ENCODE measurements around the gene SEPTIN8. TPM values are rescaled to one million over a fixed set of nuclear protein-coding genes. Genes with fewer than 3 reads are reported as not detected.

SEPTIN8 gene
- polyA plus RNA-seq, 1 donor (not counting 4 experiments of a cell fraction or from before 2014, with no cell fraction given) = 46.4 TPM

DNA sequence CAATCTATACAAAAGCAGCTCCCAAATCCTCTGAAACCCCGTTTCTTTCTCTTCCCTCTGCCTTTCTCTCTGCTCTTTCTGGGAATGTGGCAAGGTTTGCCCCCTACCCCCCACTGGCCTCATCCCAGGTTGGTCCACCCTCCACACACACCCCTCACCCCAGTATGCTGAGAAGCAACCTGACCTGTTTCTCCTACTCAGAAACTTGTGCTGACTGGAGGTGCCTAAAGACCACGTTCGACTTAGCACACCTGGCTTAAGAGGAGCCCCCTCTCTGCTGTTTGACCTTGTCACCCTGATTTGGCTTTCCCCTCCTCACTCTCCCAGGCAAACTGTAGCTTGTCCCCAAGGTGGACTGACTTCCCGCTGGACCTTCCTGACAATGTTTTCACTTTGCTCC lies 1.1 kb upstream of the SEPTIN8 start:
- Histone ChIP-seq H3K4me1 (ENCODE audit: control insufficient read depth, extremely low read depth, insufficient read depth, low read length) (peaks cover 37% of the 10 kb centered on the region), H4K20me1 (ENCODE audit: control insufficient read depth, extremely low read depth, insufficient read depth, low read length) (no peaks in the 10 kb centered on the region), H3K4me3 (ENCODE audit: control insufficient read depth in 2 of 3, extremely low read depth in 1 of 3, insufficient read depth in 2 of 3, low read depth in 1 of 3, low read length in 3 of 3) (no peak overlapping the region), H3K9me3 (ENCODE audit: control insufficient read depth, low read depth, low read length) (no peaks in the 10 kb centered on the region), H3K79me2 (ENCODE audit: control insufficient read depth, insufficient read depth, low read length) (peaks cover 29% of the 10 kb centered on the region), H3K27ac (ENCODE audit: control insufficient read depth, insufficient read depth, low read length) (no peak overlapping the region), H3K9ac (ENCODE audit: control insufficient read depth, extremely low read depth, insufficient read depth, low read length) (no peak overlapping the region), H3K36me3 (ENCODE audit: control insufficient read depth in 2 of 2, extremely low read depth in 1 of 2, insufficient read depth in 2 of 2, low read length in 2 of 2) (no peaks in the 10 kb centered on the region), H3K27me3 (ENCODE audit: control insufficient read depth, extremely low read depth, insufficient read depth, low read length) (no peaks in the 10 kb centered on the region), H2AFZ (ENCODE audit: control insufficient read depth, low read length) (peak overlapping the region; percentile 4), H3K4me2 (ENCODE audit: control insufficient read depth, extremely low read depth, insufficient read depth, low read depth, low read length) (peak overlapping the region; percentile 72), H3K9me1 (ENCODE audit: control insufficient read depth, extremely low read depth, insufficient read depth, low read length) (no peaks in the 10 kb centered on the region)
- no peak for DNase-seq (ENCODE audit: low read depth, low spot score)
- dilution Hi-C loops (cut with MboI; ENCODE audit: extremely low pct_ligation_motif_present, low sequenced_read_pairs) = no loop called here
- FAIRE-seq = no peak
- TF ChIP-seq, protein P1, sequence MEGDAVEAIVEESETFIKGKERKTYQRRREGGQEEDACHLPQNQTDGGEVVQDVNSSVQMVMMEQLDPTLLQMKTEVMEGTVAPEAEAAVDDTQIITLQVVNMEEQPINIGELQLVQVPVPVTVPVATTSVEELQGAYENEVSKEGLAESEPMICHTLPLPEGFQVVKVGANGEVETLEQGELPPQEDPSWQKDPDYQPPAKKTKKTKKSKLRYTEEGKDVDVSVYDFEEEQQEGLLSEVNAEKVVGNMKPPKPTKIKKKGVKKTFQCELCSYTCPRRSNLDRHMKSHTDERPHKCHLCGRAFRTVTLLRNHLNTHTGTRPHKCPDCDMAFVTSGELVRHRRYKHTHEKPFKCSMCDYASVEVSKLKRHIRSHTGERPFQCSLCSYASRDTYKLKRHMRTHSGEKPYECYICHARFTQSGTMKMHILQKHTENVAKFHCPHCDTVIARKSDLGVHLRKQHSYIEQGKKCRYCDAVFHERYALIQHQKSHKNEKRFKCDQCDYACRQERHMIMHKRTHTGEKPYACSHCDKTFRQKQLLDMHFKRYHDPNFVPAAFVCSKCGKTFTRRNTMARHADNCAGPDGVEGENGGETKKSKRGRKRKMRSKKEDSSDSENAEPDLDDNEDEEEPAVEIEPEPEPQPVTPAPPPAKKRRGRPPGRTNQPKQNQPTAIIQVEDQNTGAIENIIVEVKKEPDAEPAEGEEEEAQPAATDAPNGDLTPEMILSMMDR (optimal IDR thresholded peaks at IDR 0.05 in 1 of 3, IDR thresholded peaks at IDR 0.05 in 1 of 3, conservative IDR thresholded peaks at IDR 0.05 in 1 of 3; ENCODE audit: extremely low read depth in 1 of 3, insufficient read depth in 2 of 3, low read length in 3 of 3) = no peak
- no peak for TF ChIP-seq EZH2 (IDR thresholded peaks at IDR 0.05; ENCODE audit: low read length)

DNA sequence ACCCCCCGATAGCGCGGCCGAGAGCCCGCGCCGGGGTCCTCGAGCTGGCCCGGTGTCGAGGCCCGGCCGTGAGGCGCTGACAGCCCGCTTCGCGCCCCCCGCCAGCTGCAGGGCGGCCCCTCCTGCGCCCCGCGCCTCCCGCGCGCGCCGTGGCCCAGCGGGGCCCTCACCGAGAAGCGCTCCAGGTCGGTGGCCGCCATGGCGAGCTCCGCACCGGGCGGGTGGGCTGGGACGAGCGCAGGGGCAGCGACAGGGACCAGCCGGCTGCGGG lies 166 bp downstream of the SEPTIN8 start:
- peak overlapping the region; percentile 69 to 80 (median 69) for H3K4me3 ChIP-seq (ENCODE audit: control insufficient read depth in 2 of 3, extremely low read depth in 1 of 3, insufficient read depth in 2 of 3, low read depth in 1 of 3, low read length in 3 of 3)
- DNase-seq (ENCODE audit: low read depth, low spot score) (no peak), FAIRE-seq (no peak)
- no peak for TF ChIP-seq EZH2 (IDR thresholded peaks at IDR 0.05; ENCODE audit: low read length)
- TF ChIP-seq, protein P1 (optimal IDR thresholded peaks at IDR 0.05 in 1 of 3, IDR thresholded peaks at IDR 0.05 in 1 of 3, conservative IDR thresholded peaks at IDR 0.05 in 1 of 3; ENCODE audit: extremely low read depth in 1 of 3, insufficient read depth in 2 of 3, low read length in 3 of 3) = no peak
- dilution Hi-C loops (cut with MboI; ENCODE audit: extremely low pct_ligation_motif_present, low sequenced_read_pairs) = no loop called here
- no peak overlapping the region for H2AFZ ChIP-seq (ENCODE audit: control insufficient read depth, low read length)
- peak overlapping the region; percentile 78 for H3K4me2 ChIP-seq (ENCODE audit: control insufficient read depth, extremely low read depth, insufficient read depth, low read depth, low read length)
- peaks cover 0 to 6% of the 10 kb centered on the region in 2 experiments for H3K36me3 ChIP-seq (ENCODE audit: control insufficient read depth in 2 of 2, extremely low read depth in 1 of 2, insufficient read depth in 2 of 2, low read length in 2 of 2)
- H3K9me3 ChIP-seq (ENCODE audit: control insufficient read depth, low read depth, low read length) = no peaks in the 10 kb centered on the region
- H3K79me2 ChIP-seq (ENCODE audit: control insufficient read depth, insufficient read depth, low read length) = peaks cover 41% of the 10 kb centered on the region
- peaks cover 2% of the 10 kb centered on the region for H3K9me1 ChIP-seq (ENCODE audit: control insufficient read depth, extremely low read depth, insufficient read depth, low read length)
- no peaks in the 10 kb centered on the region for H3K27me3 ChIP-seq (ENCODE audit: control insufficient read depth, extremely low read depth, insufficient read depth, low read length)
- H3K9ac ChIP-seq (ENCODE audit: control insufficient read depth, extremely low read depth, insufficient read depth, low read length) = peak overlapping the region; percentile 69
- H3K27ac ChIP-seq (ENCODE audit: control insufficient read depth, insufficient read depth, low read length) = no peak overlapping the region
- no peaks in the 10 kb centered on the region for H4K20me1 ChIP-seq (ENCODE audit: control insufficient read depth, extremely low read depth, insufficient read depth, low read length)
- H3K4me1 ChIP-seq (ENCODE audit: control insufficient read depth, extremely low read depth, insufficient read depth, low read length) = peaks cover 25% of the 10 kb centered on the region
